Trophoblast cell (in vitro differentiated cells and primary cell): ENCODE data around the gene IRX4.

Source experiments
- DNase-seq, 2 donors: peaks; one replicate each; pipeline ENCODE4 v3.0.0-alpha.2; 2016
- H2AFZ ChIP-seq: 2 replicates; pipeline ENCODE4 v1.6.1; 2013; ENCODE audit warnings: low read length, moderate library complexity, mild to moderate bottlenecking; ENCODE audit not compliant: insufficient read depth, poor library complexity
- H2AK5ac ChIP-seq: 2 replicates; pipeline ENCODE4 v1.6.1; 2013; ENCODE audit warnings: mild to moderate bottlenecking, low read length
- H2BK120ac ChIP-seq: 2 replicates; pipeline ENCODE4 v1.6.1; 2013; ENCODE audit warnings: low read length, mild to moderate bottlenecking, moderate library complexity; ENCODE audit not compliant: insufficient read depth, poor library complexity
- H2BK12ac ChIP-seq: 2 replicates; pipeline ENCODE4 v1.6.1; 2013; ENCODE audit warnings: mild to moderate bottlenecking, low read length, moderate library complexity
- H2BK5ac ChIP-seq: 2 replicates; pipeline ENCODE4 v1.6.1; 2013; ENCODE audit warnings: low read length, low read depth, moderate library complexity, mild to moderate bottlenecking; ENCODE audit not compliant: poor library complexity
- H3K14ac ChIP-seq: 2 replicates; pipeline ENCODE4 v1.6.1; 2013; ENCODE audit warnings: mild to moderate bottlenecking, low read length
- H3K18ac ChIP-seq: 2 replicates; pipeline ENCODE4 v1.6.1; 2013; ENCODE audit warnings: mild to moderate bottlenecking, low read length
- H3K23ac ChIP-seq: 2 replicates; pipeline ENCODE4 v1.6.1; 2013; ENCODE audit warnings: low read length
- H3K27ac ChIP-seq: 2 replicates; pipeline ENCODE4 v1.5.1; 2013; ENCODE audit warnings: low read depth, mild to moderate bottlenecking, inconsistent platforms, low read length, moderate library complexity
- H3K27me3 ChIP-seq: 2 replicates; pipeline ENCODE4 v1.6.1; 2013; ENCODE audit warnings: inconsistent platforms, mild to moderate bottlenecking, low read length, moderate library complexity; ENCODE audit not compliant: insufficient read depth
- H3K36me3 ChIP-seq, 2 experiments: 1 replicate in 1 of 2; 2 replicates in 1 of 2; pipeline ENCODE4 v1.6.1; 2013; ENCODE audit warnings: low read length in 2 of 2, mild to moderate bottlenecking in 2 of 2, moderate library complexity in 1 of 2; ENCODE audit not compliant: insufficient read depth in 2 of 2, control insufficient read depth in 1 of 2
- H3K4ac ChIP-seq: 2 replicates; pipeline ENCODE4 v1.6.1; 2013; ENCODE audit warnings: low read depth, mild to moderate bottlenecking, low read length, moderate library complexity
- H3K4me1 ChIP-seq, 2 experiments: 1 replicate in 1 of 2; 2 replicates in 1 of 2; pipeline ENCODE4 v1.6.1; 2013; ENCODE audit warnings: low read length in 2 of 2, mild to moderate bottlenecking in 2 of 2, moderate library complexity in 1 of 2; ENCODE audit not compliant: insufficient read depth in 2 of 2, control insufficient read depth in 1 of 2
- H3K4me2 ChIP-seq: 2 replicates; pipeline ENCODE4 v1.6.1; 2013; ENCODE audit warnings: inconsistent platforms, mild to moderate bottlenecking, low read length, moderate library complexity
- H3K4me3 ChIP-seq: 2 replicates; pipeline ENCODE4 v1.5.1; 2013; ENCODE audit warnings: mild to moderate bottlenecking, low read depth, low read length, inconsistent platforms
- H3K79me1 ChIP-seq: one replicate; pipeline ENCODE4 v1.6.1; 2013; ENCODE audit warnings: low read length
- H3K79me2 ChIP-seq: 2 replicates; pipeline ENCODE4 v1.6.1; 2013; ENCODE audit warnings: low read length, mild to moderate bottlenecking; ENCODE audit not compliant: control insufficient read depth, insufficient read depth, poor library complexity
- H3K9ac ChIP-seq: 2 replicates; pipeline ENCODE4 v1.6.1; 2013; ENCODE audit warnings: mild to moderate bottlenecking, low read length
- H3K9me3 ChIP-seq: 2 replicates; pipeline ENCODE4 v1.6.1; 2013; ENCODE audit warnings: low read depth, mild to moderate bottlenecking, control low read depth, inconsistent platforms, low read length; ENCODE audit not compliant: insufficient read depth
- H4K12ac ChIP-seq: 2 replicates; pipeline ENCODE4 v1.6.1; 2013; ENCODE audit warnings: low read depth, mild to moderate bottlenecking, low read length, moderate library complexity
- H4K8ac ChIP-seq: 2 replicates; pipeline ENCODE4 v1.6.1; 2013; ENCODE audit warnings: low read depth, mild to moderate bottlenecking, low read length, moderate library complexity
- H4K91ac ChIP-seq: one replicate; pipeline ENCODE4 v1.6.1; 2013; ENCODE audit warnings: low read depth, mild to moderate bottlenecking, low read length, moderate library complexity
- WGBS: extraction: QIAGEN DNeasy Blood & Tissue Kit; methylation state at CpG from one replicate; pipeline ENCODE4 v1.1.7; 2013; ENCODE audit warnings: missing lambda C conversion rate; ENCODE audit not compliant: insufficient read length, insufficient coverage; ENCODE audit errors: extremely low coverage; 5-methylcytosine and 5-hydroxymethylcytosine counted together

Gene IRX4

DNA sequence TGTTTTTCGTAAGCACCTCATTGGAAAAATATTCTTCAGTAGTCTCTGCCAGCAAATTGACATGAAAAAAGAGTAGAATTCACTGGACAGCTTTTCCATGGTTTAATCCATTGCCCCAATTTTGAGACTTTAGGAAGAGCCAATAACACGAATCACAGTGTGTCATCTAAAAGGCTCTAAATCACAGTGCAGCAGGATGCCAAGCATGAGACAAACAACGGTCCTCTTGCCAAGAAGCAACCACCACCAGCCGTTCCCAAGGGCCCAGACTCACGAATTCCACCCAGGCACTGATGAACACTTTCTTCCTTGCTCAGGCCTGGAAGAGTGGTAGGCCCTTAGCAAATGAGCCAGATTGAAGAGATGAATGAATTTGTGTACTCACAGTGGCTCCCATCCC is 18.3 kb upstream of the IRX4 start:
- H4K91ac ChIP-seq = no peak overlapping the region
- H3K79me2 ChIP-seq = no peaks in the 10 kb centered on the region
- peaks cover 2% of the 10 kb centered on the region for H3K27me3 ChIP-seq
- H3K4me3 ChIP-seq = no peak overlapping the region
- peaks cover 10% of the 10 kb centered on the region for H3K9me3 ChIP-seq
- no peak overlapping the region for H3K9ac ChIP-seq
- no peak for DNase-seq
- no peak overlapping the region for H2BK5ac ChIP-seq
- no CpG with 5 or more reads among the region's 5 CpGs for WGBS
- H3K36me3 ChIP-seq = no peaks in the 10 kb centered on the region
- H2BK120ac ChIP-seq = no peak overlapping the region
- H2AK5ac ChIP-seq = no peak overlapping the region
- H4K12ac ChIP-seq = no peak overlapping the region
- H2BK12ac ChIP-seq = no peak overlapping the region
- no peak overlapping the region for H3K23ac ChIP-seq
- H3K18ac ChIP-seq = no peak overlapping the region
- H3K4me1 ChIP-seq = no peaks in the 10 kb centered on the region
- H3K4me2 ChIP-seq = no peak overlapping the region
- no peak overlapping the region for H4K8ac ChIP-seq
- H3K4ac ChIP-seq = no peak overlapping the region
- no peaks in the 10 kb centered on the region for H3K79me1 ChIP-seq
- H2AFZ ChIP-seq = no peak overlapping the region
- no peak overlapping the region for H3K14ac ChIP-seq
- no peak overlapping the region for H3K27ac ChIP-seq

DNA sequence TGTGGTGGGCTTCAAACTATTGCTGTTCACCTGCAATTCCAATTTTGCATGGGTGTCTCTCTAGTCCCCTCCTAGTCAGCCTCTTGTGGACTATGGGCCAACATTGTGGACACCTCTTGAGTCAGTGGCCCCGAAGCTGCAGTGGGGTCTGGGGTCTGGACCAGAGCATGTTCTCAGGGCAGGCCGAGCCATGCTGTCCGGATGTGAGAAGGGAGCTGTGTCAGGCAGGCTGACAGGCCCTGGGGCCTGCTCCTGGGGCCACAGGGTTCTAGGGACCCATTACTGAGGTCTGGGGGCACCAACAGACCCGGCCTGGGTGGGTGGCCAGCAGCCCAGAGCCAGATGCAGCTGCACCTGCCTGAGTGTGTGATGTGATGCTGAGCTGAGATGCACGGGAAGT is 16.5 kb upstream of the IRX4 start:
- no CpG with 5 or more reads among the region's 5 CpGs for WGBS
- no peak overlapping the region for H3K9ac ChIP-seq
- peaks cover 2% of the 10 kb centered on the region for H3K27me3 ChIP-seq
- H3K27ac ChIP-seq = no peak overlapping the region
- no peaks in the 10 kb centered on the region for H3K79me1 ChIP-seq
- no peak overlapping the region for H4K91ac ChIP-seq
- H3K14ac ChIP-seq = no peak overlapping the region
- no peaks in the 10 kb centered on the region for H3K4me1 ChIP-seq
- no peak overlapping the region for H2AK5ac ChIP-seq
- H4K8ac ChIP-seq = no peak overlapping the region
- H2BK5ac ChIP-seq = no peak overlapping the region
- peaks cover 7% of the 10 kb centered on the region for H3K9me3 ChIP-seq
- H2BK120ac ChIP-seq = no peak overlapping the region
- no peak for DNase-seq
- H3K23ac ChIP-seq = no peak overlapping the region
- no peak overlapping the region for H3K4me2 ChIP-seq
- no peak overlapping the region for H3K18ac ChIP-seq
- H4K12ac ChIP-seq = no peak overlapping the region
- H2AFZ ChIP-seq = no peak overlapping the region
- H3K36me3 ChIP-seq = no peaks in the 10 kb centered on the region
- no peaks in the 10 kb centered on the region for H3K79me2 ChIP-seq
- no peak overlapping the region for H2BK12ac ChIP-seq
- no peak overlapping the region for H3K4ac ChIP-seq
- H3K4me3 ChIP-seq = no peak overlapping the region

DNA sequence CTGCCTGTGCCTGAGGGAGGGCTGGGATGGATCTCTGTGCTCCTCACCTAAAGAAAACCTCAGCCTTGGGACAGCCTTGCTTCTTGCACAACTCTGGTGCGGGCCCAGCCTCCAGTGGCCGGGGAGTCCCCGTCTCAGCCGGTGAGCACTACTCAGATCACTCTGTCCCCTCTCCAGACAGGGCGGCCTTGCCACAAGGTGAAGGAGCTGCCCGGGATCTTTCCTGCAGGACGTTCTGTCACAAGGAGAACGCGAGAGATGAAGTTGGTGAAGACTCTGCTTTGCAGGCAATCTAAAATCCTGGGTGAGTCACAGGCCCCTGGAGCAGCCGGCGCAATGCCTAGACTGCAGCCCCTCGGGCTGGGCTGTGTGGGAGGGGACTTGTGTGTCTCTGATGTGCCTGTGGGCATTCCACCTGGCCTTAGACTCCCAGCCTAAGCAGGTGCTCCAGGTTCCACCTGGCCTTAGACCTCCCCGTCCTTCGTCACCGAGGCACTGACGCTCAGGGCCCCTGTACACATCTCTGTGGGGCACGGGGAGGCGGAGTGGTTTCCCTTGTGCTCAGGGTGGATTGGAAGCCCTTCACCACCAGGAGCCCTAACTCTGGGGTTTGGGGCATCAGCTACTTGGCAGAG is 15.2 kb upstream of the IRX4 start:
- no peaks in the 10 kb centered on the region for H3K79me1 ChIP-seq
- H3K18ac ChIP-seq = no peak overlapping the region
- no CpG with 5 or more reads among the region's 18 CpGs for WGBS

DNA sequence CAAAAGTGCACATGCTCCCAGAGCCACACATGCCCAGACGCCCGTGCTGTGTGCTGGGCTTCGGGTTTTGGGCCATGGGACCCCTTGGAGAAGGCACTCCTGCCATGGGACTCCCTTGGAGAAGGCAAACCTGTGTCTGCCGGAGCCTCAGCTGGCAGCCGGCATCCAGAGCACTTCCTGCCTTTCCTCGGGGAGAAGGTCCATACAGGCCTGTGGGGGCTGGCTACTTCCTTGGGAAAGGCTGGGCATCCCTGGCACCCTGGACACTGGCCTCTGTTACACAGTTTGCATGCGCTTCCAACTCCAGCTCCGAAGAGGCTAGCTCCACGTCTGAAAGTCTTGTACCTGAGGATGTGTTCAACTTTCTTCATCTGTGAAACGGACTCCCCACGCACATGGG is 14.7 kb upstream of the IRX4 start:
- no peak overlapping the region for H3K4me2 ChIP-seq
- no CpG with 5 or more reads among the region's 11 CpGs for WGBS
- no peak overlapping the region for H2AFZ ChIP-seq
- no peak overlapping the region for H3K4me3 ChIP-seq
- no peak overlapping the region for H2BK12ac ChIP-seq
- no peak overlapping the region for H4K12ac ChIP-seq
- H3K14ac ChIP-seq = no peak overlapping the region
- no peak overlapping the region for H3K4ac ChIP-seq
- H3K27me3 ChIP-seq = peaks cover 4% of the 10 kb centered on the region
- no peaks in the 10 kb centered on the region for H3K4me1 ChIP-seq
- no peak overlapping the region for H4K91ac ChIP-seq
- no peaks in the 10 kb centered on the region for H3K79me1 ChIP-seq
- H3K79me2 ChIP-seq = no peaks in the 10 kb centered on the region
- H2BK120ac ChIP-seq = no peak overlapping the region
- no peak overlapping the region for H3K23ac ChIP-seq
- no peak overlapping the region for H3K9ac ChIP-seq
- H3K36me3 ChIP-seq = no peaks in the 10 kb centered on the region
- peaks cover 7% of the 10 kb centered on the region for H3K9me3 ChIP-seq
- no peak overlapping the region for H3K27ac ChIP-seq
- no peak overlapping the region for H3K18ac ChIP-seq
- no peak overlapping the region for H2BK5ac ChIP-seq
- DNase-seq = no peak
- H4K8ac ChIP-seq = no peak overlapping the region
- H2AK5ac ChIP-seq = no peak overlapping the region

More for the DNA sequence above, 15.2 kb upstream of the IRX4 start:
- Histone ChIP-seq H2BK120ac (no peak overlapping the region), H2AK5ac (no peak overlapping the region), H3K9ac (no peak overlapping the region), H3K4me2 (no peak overlapping the region), H3K79me2 (no peaks in the 10 kb centered on the region), H3K27me3 (peaks cover 4% of the 10 kb centered on the region), H3K23ac (no peak overlapping the region), H4K91ac (no peak overlapping the region), H2BK12ac (no peak overlapping the region), H3K4me1 (no peaks in the 10 kb centered on the region), H4K8ac (no peak overlapping the region), H3K36me3 (no peaks in the 10 kb centered on the region), H4K12ac (no peak overlapping the region), H3K4ac (no peak overlapping the region), H3K4me3 (no peak overlapping the region), H2BK5ac (no peak overlapping the region), H3K9me3 (peaks cover 7% of the 10 kb centered on the region), H2AFZ (no peak overlapping the region), H3K14ac (no peak overlapping the region), H3K27ac (no peak overlapping the region)
- DNase-seq = peak; percentile 45 to 49
